Type B pancreatic cell (in vitro differentiated cells): ENCODE measurements around the gene POLD2. TPM values are rescaled to one million over a fixed set of nuclear protein-coding genes. Genes with fewer than 3 reads are reported as not detected.

Source experiments
- DNase-seq: peaks from one replicate; pipeline ENCODE4 v3.0.0; 2021; ENCODE audit warnings: mixed read lengths; ENCODE audit not compliant: unreplicated experiment; ENCODE audit errors: extremely low spot score
- H3K27ac Mint-ChIP-seq: 2 replicates; pipeline ENCODE4 v1.8.0; 2021; ENCODE audit warnings: mild to moderate bottlenecking, mixed read lengths
- H3K27me3 Mint-ChIP-seq: 2 replicates; pipeline ENCODE4 v1.8.0; 2021; ENCODE audit warnings: mixed read lengths
- H3K36me3 Mint-ChIP-seq: 2 replicates; pipeline ENCODE4 v1.8.0; 2021; ENCODE audit warnings: mixed read lengths
- H3K4me1 Mint-ChIP-seq: one replicate; pipeline ENCODE4 v1.8.0; 2021; ENCODE audit warnings: mixed read lengths; ENCODE audit not compliant: unreplicated experiment
- H3K4me3 Mint-ChIP-seq: 2 replicates; pipeline ENCODE4 v1.8.0; 2021; ENCODE audit warnings: mild to moderate bottlenecking, mixed read lengths
- H3K9me3 Mint-ChIP-seq: 2 replicates; pipeline ENCODE4 v1.8.0; 2021; ENCODE audit warnings: mixed read lengths
- total RNA-seq: library from RNA; stranded (reverse); gene quantifications from 2 replicates; pipeline ENCODE4 v1.2.1, GENCODE V29; 2021; ENCODE audit warnings: low replicate concordance
- TF ChIP-seq, protein P1 (sequence below): fragments of 200-600 bp; sonication (generic); conservative IDR thresholded peaks from 2 replicates; pipeline ENCODE4 v1.5.0; 2021; ENCODE audit warnings: antibody characterized with exemption, mild to moderate bottlenecking

Gene POLD2
- total RNA-seq, 1 donor from 2014 or later, result 142 TPM

GRCh38 chr7:44077681-44078091 lies 45.7 kb downstream of the POLD2 start:
- Mint-ChIP-seq H3K27ac (no peak overlapping the region), H3K27me3 (no peaks in the 10 kb centered on the region), H3K4me3 (no peak overlapping the region), H3K4me1 (peaks cover 7% of the 10 kb centered on the region), H3K9me3 (no peaks in the 10 kb centered on the region), H3K36me3 (no peaks in the 10 kb centered on the region)
- TF ChIP-seq, protein P1, sequence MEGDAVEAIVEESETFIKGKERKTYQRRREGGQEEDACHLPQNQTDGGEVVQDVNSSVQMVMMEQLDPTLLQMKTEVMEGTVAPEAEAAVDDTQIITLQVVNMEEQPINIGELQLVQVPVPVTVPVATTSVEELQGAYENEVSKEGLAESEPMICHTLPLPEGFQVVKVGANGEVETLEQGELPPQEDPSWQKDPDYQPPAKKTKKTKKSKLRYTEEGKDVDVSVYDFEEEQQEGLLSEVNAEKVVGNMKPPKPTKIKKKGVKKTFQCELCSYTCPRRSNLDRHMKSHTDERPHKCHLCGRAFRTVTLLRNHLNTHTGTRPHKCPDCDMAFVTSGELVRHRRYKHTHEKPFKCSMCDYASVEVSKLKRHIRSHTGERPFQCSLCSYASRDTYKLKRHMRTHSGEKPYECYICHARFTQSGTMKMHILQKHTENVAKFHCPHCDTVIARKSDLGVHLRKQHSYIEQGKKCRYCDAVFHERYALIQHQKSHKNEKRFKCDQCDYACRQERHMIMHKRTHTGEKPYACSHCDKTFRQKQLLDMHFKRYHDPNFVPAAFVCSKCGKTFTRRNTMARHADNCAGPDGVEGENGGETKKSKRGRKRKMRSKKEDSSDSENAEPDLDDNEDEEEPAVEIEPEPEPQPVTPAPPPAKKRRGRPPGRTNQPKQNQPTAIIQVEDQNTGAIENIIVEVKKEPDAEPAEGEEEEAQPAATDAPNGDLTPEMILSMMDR, result no peak
- DNase-seq, result no peak

- Mint-ChIP-seq H3K36me3 (no peaks in the 10 kb centered on the region), H3K27ac (no peak overlapping the region)
Observed at GRCh38 chr7:44077061-44077460, 46.3 kb downstream of the POLD2 start.

GRCh38 chr7:44076101-44076895 lies 47.0 kb downstream of the POLD2 start:
- Mint-ChIP-seq H3K9me3 (no peaks in the 10 kb centered on the region), H3K36me3 (no peaks in the 10 kb centered on the region), H3K27ac (no peak overlapping the region), H3K4me3 (no peak overlapping the region), H3K27me3 (no peaks in the 10 kb centered on the region), H3K4me1 (peaks cover 10% of the 10 kb centered on the region)
- TF ChIP-seq, protein P1, result no peak
- DNase-seq, result no peak

More at GRCh38 chr7:44077061-44077460, 46.3 kb downstream of the POLD2 start:
- DNase-seq, result no peak
- peaks cover 11% of the 10 kb centered on the region for H3K4me1 Mint-ChIP-seq
- no peaks in the 10 kb centered on the region for H3K27me3 Mint-ChIP-seq
- no peaks in the 10 kb centered on the region for H3K9me3 Mint-ChIP-seq
- no peak overlapping the region for H3K4me3 Mint-ChIP-seq
- TF ChIP-seq, protein P1, result no peak

DNA sequence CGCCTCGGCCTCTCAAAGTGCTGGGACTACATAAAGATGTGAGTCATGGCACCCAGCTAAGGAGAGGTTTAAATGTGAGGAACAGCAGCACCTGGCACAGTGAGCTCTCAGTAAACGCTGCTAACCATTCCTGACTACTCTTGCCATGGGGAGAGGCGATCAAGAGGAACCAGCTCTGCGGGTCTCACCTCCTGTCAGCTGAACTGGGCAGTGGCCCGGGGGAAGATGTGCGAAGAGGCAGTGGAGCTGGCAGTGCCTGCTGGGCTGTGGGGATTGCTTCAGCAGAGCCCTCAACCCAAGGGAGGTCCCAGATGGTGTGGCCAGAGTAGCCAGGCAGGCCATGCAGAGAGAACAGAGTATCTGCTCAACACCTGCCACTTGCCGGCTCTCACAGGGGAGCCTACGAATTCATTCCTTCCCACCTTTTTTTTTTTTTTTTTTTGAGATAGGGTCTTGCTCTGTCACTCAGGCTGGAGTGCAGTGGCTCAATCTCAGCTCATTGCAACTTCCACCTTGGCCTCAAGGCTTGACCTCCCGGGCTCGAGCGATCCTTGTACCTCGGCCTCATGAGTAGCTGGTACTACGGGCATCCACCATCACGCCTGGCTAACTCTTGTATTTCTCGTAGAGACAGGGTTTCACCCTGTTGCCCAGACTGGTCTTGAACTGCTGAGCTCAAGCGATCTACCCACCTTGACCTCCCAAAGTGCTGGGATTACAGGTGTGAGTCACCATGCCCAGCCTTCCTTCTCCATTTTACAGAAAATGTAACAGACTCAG lies 47.9 kb downstream of the POLD2 start:
- no peaks in the 10 kb centered on the region for H3K27me3 Mint-ChIP-seq
- H3K4me1 Mint-ChIP-seq, result peaks cover 4% of the 10 kb centered on the region
- H3K4me3 Mint-ChIP-seq, result no peak overlapping the region
- H3K36me3 Mint-ChIP-seq, result no peaks in the 10 kb centered on the region
- TF ChIP-seq, protein P1, result no peak
- no peak overlapping the region for H3K27ac Mint-ChIP-seq
- H3K9me3 Mint-ChIP-seq, result no peaks in the 10 kb centered on the region
- DNase-seq, result no peak

GRCh38 chr7:44074349-44074695 lies 49.0 kb downstream of the POLD2 start:
- Mint-ChIP-seq H3K36me3 (no peaks in the 10 kb centered on the region), H3K9me3 (no peaks in the 10 kb centered on the region), H3K27me3 (no peaks in the 10 kb centered on the region), H3K4me3 (no peak overlapping the region), H3K4me1 (peaks cover 4% of the 10 kb centered on the region), H3K27ac (no peak overlapping the region)
- TF ChIP-seq, protein P1, result no peak
- no peak for DNase-seq
